Vagina (tissue), 2 donors: ENCODE data around the gene RASGEF1C.

Experiments used
- CTCF ChIP-seq, 3 experiments: fragments of 450-650 bp in 2 of 3; fragments of 200-600 bp in 1 of 3; sonication (generic) in 1 of 3; IDR thresholded peaks; one replicate each; pipeline ENCODE4 v1.5.1; 2017 to 2019; ENCODE audit warnings: antibody characterized with exemption in 3 of 3, mild to moderate bottlenecking in 2 of 3, moderate library complexity in 2 of 3
- POLR2A ChIP-seq, 2 donors: fragments of 450-650 bp; IDR thresholded peaks; one replicate each; pipeline ENCODE4 v1.6.1; 2017; ENCODE audit warnings: antibody characterized with exemption in 2 of 2, mild to moderate bottlenecking in 2 of 2, moderate library complexity in 2 of 2
- POLR2AphosphoS5 ChIP-seq, 2 donors: sonication (generic); formaldehyde crosslinking; IDR thresholded peaks; one replicate each; pipeline ENCODE4 v1.9.0; 2017; ENCODE audit warnings: antibody characterized with exemption in 2 of 2, mild to moderate bottlenecking in 2 of 2, low read depth in 1 of 2; ENCODE audit not compliant: insufficient read depth in 1 of 2

- TF ChIP-seq CTCF (IDR thresholded peaks at IDR 0.05), result no peak
- TF ChIP-seq POLR2AphosphoS5 (IDR thresholded peaks at IDR 0.05; ENCODE audit: insufficient read depth in 1 of 2, low read depth in 1 of 2), result no peak
- no peak for TF ChIP-seq POLR2A (IDR thresholded peaks at IDR 0.05)
These were observed 15.1 kb downstream of the RASGEF1C start for GRCh38 chr5:180193749-180194375.
